ENCODE data around the gene LITAF.

DNA sequence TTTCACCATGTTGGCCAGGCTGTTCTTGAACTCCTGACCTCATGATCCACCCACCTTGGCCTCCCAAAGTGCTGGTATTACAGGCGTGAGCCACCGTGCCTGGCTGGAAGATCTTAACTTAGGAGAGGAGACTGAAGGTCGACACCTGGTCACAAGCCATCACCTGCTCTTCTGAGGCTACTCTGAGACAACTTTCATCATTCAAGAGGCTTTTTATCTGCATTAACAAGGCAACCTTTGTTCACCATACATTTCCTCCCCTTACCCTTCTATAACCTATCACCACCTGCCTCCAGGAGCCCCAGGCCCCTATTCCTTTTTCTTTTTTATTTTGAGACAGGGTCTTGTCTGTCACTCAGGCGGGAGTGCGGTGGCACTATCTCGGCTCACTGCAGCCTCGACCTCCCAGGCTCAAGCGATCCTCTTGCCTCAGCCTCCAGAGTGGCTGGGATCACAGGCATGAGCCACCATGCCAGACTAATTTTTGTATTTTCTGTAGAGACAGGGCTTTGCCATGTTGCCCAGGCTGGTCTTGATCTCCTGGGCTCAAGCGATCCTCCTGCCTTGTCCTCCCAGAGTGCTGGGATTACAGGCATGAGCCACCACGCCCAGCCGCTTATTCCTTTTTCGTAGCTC is 6.2 kb downstream of the LITAF start:
- TF ChIP-seq YY1 (IDR thresholded peaks at IDR 0.05; ENCODE audit: insufficient read depth, insufficient read length) = no peak
- no peak for TF ChIP-seq ZNF274 (IDR thresholded peaks at IDR 0.05; ENCODE audit: low read depth, low read length)
- no peak for TF ChIP-seq SUZ12 (IDR thresholded peaks at IDR 0.05; ENCODE audit: extremely low read depth, insufficient read depth, insufficient read length)
